ENCODE measurements around the gene PPFIA2. TPM values are rescaled to one million over a fixed set of nuclear protein-coding genes. Genes with fewer than 3 reads are reported as not detected.

The PPFIA2 gene
- total RNA-seq, 1 donor from 2014 or later: not detected

GRCh38 chr12:81727391-81727790 lies 31.8 kb downstream of the PPFIA2 start:
- no peak overlapping the region for H3K4me3 ChIP-seq (ENCODE audit: low read depth, low read length)
- DNase-seq (ENCODE audit: low read depth): no peak
- no peak for TF ChIP-seq CTCF (IDR thresholded peaks at IDR 0.05; ENCODE audit: insufficient read depth, low read length, poor library complexity, severe bottlenecking)
- no peaks in the 10 kb centered on the region for H3K36me3 ChIP-seq (ENCODE audit: control insufficient read depth, insufficient read depth, low read length)
- H3K27me3 ChIP-seq (ENCODE audit: control insufficient read depth, insufficient read depth, low read length): no peaks in the 10 kb centered on the region

- no peaks in the 10 kb centered on the region for H3K27me3 ChIP-seq (ENCODE audit: control insufficient read depth, insufficient read depth, low read length)
- no peak for DNase-seq (ENCODE audit: low read depth)
- no peak overlapping the region for H3K4me3 ChIP-seq (ENCODE audit: low read depth, low read length)
- H3K36me3 ChIP-seq (ENCODE audit: control insufficient read depth, insufficient read depth, low read length): no peaks in the 10 kb centered on the region
- no peak for TF ChIP-seq CTCF (IDR thresholded peaks at IDR 0.05; ENCODE audit: insufficient read depth, low read length, poor library complexity, severe bottlenecking)
These were observed 32.5 kb downstream of the PPFIA2 start for GRCh38 chr12:81726634-81727033.

- TF ChIP-seq CTCF (IDR thresholded peaks at IDR 0.05; ENCODE audit: insufficient read depth, low read length, poor library complexity, severe bottlenecking): no peak
- Histone ChIP-seq H3K36me3 (ENCODE audit: control insufficient read depth, insufficient read depth, low read length) (no peaks in the 10 kb centered on the region), H3K27me3 (ENCODE audit: control insufficient read depth, insufficient read depth, low read length) (no peaks in the 10 kb centered on the region), H3K4me3 (ENCODE audit: low read depth, low read length) (no peak overlapping the region)
- no peak for DNase-seq (ENCODE audit: low read depth)
These were observed 35.8 kb downstream of the PPFIA2 start for GRCh38 chr12:81723361-81723760.

GRCh38 chr12:81722004-81722403 lies 37.1 kb downstream of the PPFIA2 start:
- no peak overlapping the region for H3K4me3 ChIP-seq (ENCODE audit: low read depth, low read length)
- no peak for TF ChIP-seq CTCF (IDR thresholded peaks at IDR 0.05; ENCODE audit: insufficient read depth, low read length, poor library complexity, severe bottlenecking)
- H3K27me3 ChIP-seq (ENCODE audit: control insufficient read depth, insufficient read depth, low read length): no peaks in the 10 kb centered on the region
- no peak for DNase-seq (ENCODE audit: low read depth)
- H3K36me3 ChIP-seq (ENCODE audit: control insufficient read depth, insufficient read depth, low read length): no peaks in the 10 kb centered on the region

GRCh38 chr12:81718616-81719015 lies 40.5 kb downstream of the PPFIA2 start:
- TF ChIP-seq CTCF (IDR thresholded peaks at IDR 0.05; ENCODE audit: insufficient read depth, low read length, poor library complexity, severe bottlenecking): no peak
- H3K36me3 ChIP-seq (ENCODE audit: control insufficient read depth, insufficient read depth, low read length): no peaks in the 10 kb centered on the region
- no peaks in the 10 kb centered on the region for H3K27me3 ChIP-seq (ENCODE audit: control insufficient read depth, insufficient read depth, low read length)
- H3K4me3 ChIP-seq (ENCODE audit: low read depth, low read length): no peak overlapping the region
- no peak for DNase-seq (ENCODE audit: low read depth)

- DNase-seq (ENCODE audit: low read depth): no peak
- TF ChIP-seq CTCF (IDR thresholded peaks at IDR 0.05; ENCODE audit: insufficient read depth, low read length, poor library complexity, severe bottlenecking): no peak
- Histone ChIP-seq H3K36me3 (ENCODE audit: control insufficient read depth, insufficient read depth, low read length) (no peaks in the 10 kb centered on the region), H3K27me3 (ENCODE audit: control insufficient read depth, insufficient read depth, low read length) (no peaks in the 10 kb centered on the region), H3K4me3 (ENCODE audit: low read depth, low read length) (no peak overlapping the region)
These were observed 46.6 kb downstream of the PPFIA2 start for GRCh38 chr12:81712536-81712935.

Measured in kidney epithelial cell (primary cell).